GM12892 (cell line): ENCODE measurements around the gene CPED1.

ENCODE experiments used
- POLR2AphosphoS5 ChIP-seq: IDR thresholded peaks from 2 replicates; pipeline ENCODE4 v1.6.1; 2011; ENCODE audit warnings: low read depth, low read length, control low read depth
- TAF1 ChIP-seq: IDR thresholded peaks from 2 replicates; pipeline ENCODE4 v1.6.1; 2011; ENCODE audit warnings: low read depth, mild to moderate bottlenecking, control low read depth, low read length, borderline replicate concordance

GRCh38 chr7:121305109-121305508 is 316.6 kb downstream of the CPED1 start:
- no peak for TF ChIP-seq POLR2AphosphoS5
- no peak for TF ChIP-seq TAF1
